ENCODE measurements around the gene SLC6A6.

DNA sequence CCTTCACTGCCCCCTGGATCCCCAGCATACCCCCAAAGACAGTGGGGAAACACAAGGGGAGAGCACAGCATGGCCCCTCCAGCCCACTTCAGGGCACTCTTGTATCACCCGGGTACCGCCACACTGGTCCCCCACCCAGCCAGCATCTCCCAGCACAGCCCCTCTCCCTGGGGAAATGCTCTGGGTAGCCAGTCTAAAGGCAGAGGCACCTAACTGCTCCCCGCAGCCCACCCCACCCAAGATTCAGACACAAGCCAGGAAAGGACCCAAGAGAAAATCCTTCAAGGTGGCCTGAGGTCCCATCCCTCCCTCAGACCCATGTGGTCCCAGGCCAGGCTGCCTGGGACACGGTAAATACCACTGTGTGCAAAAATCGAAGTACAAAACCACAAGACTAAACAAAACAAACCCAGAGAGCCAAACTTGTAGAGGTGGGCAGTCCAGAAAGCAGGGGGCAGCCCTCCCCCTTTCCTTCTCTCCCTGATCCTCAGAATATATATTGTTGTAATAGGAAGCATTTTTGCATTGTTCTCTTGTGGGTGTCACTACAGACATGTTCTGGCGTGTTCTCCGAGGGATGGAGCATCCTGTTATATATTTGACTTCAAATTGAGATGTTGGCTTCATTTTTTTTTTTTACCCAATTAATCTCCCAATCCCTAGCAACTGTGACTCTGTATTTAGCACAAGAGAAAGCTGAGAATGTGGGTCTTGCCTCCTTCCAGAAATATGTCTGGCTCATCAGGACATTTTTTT, 86.1 kb downstream of the SLC6A6 start:
- no peak for TF ChIP-seq TEAD4 (CRISPR knock-in tag; IDR thresholded peaks at IDR 0.05)
- TF ChIP-seq, protein P1, sequence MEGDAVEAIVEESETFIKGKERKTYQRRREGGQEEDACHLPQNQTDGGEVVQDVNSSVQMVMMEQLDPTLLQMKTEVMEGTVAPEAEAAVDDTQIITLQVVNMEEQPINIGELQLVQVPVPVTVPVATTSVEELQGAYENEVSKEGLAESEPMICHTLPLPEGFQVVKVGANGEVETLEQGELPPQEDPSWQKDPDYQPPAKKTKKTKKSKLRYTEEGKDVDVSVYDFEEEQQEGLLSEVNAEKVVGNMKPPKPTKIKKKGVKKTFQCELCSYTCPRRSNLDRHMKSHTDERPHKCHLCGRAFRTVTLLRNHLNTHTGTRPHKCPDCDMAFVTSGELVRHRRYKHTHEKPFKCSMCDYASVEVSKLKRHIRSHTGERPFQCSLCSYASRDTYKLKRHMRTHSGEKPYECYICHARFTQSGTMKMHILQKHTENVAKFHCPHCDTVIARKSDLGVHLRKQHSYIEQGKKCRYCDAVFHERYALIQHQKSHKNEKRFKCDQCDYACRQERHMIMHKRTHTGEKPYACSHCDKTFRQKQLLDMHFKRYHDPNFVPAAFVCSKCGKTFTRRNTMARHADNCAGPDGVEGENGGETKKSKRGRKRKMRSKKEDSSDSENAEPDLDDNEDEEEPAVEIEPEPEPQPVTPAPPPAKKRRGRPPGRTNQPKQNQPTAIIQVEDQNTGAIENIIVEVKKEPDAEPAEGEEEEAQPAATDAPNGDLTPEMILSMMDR (IDR thresholded peaks at IDR 0.05) = no peak
- TF ChIP-seq USF2 (CRISPR knock-in tag; IDR thresholded peaks at IDR 0.05) = no peak
- TF ChIP-seq, protein P2, sequence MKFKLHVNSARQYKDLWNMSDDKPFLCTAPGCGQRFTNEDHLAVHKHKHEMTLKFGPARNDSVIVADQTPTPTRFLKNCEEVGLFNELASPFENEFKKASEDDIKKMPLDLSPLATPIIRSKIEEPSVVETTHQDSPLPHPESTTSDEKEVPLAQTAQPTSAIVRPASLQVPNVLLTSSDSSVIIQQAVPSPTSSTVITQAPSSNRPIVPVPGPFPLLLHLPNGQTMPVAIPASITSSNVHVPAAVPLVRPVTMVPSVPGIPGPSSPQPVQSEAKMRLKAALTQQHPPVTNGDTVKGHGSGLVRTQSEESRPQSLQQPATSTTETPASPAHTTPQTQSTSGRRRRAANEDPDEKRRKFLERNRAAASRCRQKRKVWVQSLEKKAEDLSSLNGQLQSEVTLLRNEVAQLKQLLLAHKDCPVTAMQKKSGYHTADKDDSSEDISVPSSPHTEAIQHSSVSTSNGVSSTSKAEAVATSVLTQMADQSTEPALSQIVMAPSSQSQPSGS (CRISPR knock-in tag; IDR thresholded peaks at IDR 0.05; ENCODE audit: borderline replicate concordance, low read depth) = no peak
- TF ChIP-seq RELA (CRISPR knock-in tag; IDR thresholded peaks at IDR 0.05; ENCODE audit: borderline replicate concordance) = no peak
- no peak for TF ChIP-seq NR2C2 (CRISPR knock-in tag; IDR thresholded peaks at IDR 0.05)
- no peak for TF ChIP-seq E2F4 (CRISPR knock-in tag; IDR thresholded peaks at IDR 0.05; ENCODE audit: borderline replicate concordance, low read depth)
- TF ChIP-seq USF1 (CRISPR knock-in tag; IDR thresholded peaks at IDR 0.05) = no peak
- no peak for TF ChIP-seq TCF7 (CRISPR knock-in tag; IDR thresholded peaks at IDR 0.05; ENCODE audit: low read depth)
- TF ChIP-seq ESRRA (CRISPR knock-in tag; IDR thresholded peaks at IDR 0.05; ENCODE audit: borderline replicate concordance) = no peak
- TF ChIP-seq ZNF416 (CRISPR knock-in tag; IDR thresholded peaks at IDR 0.05) = no peak
- TF ChIP-seq, protein P3, sequence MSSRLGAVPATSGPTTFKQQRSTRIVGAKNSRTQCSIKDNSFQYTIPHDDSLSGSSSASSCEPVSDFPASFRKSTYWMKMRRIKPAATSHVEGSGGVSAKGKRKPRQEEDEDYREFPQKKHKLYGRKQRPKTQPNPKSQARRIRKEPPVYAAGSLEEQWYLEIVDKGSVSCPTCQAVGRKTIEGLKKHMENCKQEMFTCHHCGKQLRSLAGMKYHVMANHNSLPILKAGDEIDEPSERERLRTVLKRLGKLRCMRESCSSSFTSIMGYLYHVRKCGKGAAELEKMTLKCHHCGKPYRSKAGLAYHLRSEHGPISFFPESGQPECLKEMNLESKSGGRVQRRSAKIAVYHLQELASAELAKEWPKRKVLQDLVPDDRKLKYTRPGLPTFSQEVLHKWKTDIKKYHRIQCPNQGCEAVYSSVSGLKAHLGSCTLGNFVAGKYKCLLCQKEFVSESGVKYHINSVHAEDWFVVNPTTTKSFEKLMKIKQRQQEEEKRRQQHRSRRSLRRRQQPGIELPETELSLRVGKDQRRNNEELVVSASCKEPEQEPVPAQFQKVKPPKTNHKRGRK (CRISPR knock-in tag; IDR thresholded peaks at IDR 0.05; ENCODE audit: borderline replicate concordance) = no peak
- no peak for TF ChIP-seq ERG (CRISPR knock-in tag; IDR thresholded peaks at IDR 0.05)
